ENCODE data around the gene TRIM41. TPM values are rescaled to one million over a fixed set of nuclear protein-coding genes. Genes with fewer than 3 reads are reported as not detected.
A peak's percentile ranks its signal among the peaks of the same experiment; 100 is the strongest.

Gene TRIM41
- total RNA-seq, 1 experiment from 2014 or later = 34.2 TPM

GRCh38 chr5:181198106-181198685 is 24.9 kb upstream of the TRIM41 start:
- H3K4me3 Mint-ChIP-seq = no peak overlapping the region; a peak in 2 of 5 replicates
- Histone ChIP-seq H3K4ac (ENCODE audit: low read depth, low read length) (no peak overlapping the region), H3K79me1 (ENCODE audit: insufficient read depth, low read depth, low read length, poor library complexity, severe bottlenecking) (no peaks in the 10 kb centered on the region), H4K91ac (ENCODE audit: insufficient read length, low read depth, low read length) (no peak overlapping the region), H4K8ac (replicated peaks; ENCODE audit: insufficient read length, low read depth, low read length) (no peak overlapping the region), H2BK12ac (ENCODE audit: insufficient read length, low read depth, low read length) (no peak overlapping the region), H2BK20ac (ENCODE audit: low read depth, low read length, poor library complexity, severe bottlenecking) (no peak overlapping the region), H3K14ac (ENCODE audit: insufficient read depth, low read length) (no peak overlapping the region), H2BK15ac (ENCODE audit: low read depth, low read length) (no peak overlapping the region), H2BK5ac (ENCODE audit: insufficient read length, low read length) (no peak overlapping the region), H2BK120ac (ENCODE audit: low read depth, low read length, poor library complexity, severe bottlenecking) (no peak overlapping the region), H4K5ac (ENCODE audit: insufficient read length, low read depth, low read length) (no peak overlapping the region), H3K23me2 (ENCODE audit: insufficient read length, low read depth, low read length, poor library complexity, severe bottlenecking) (no peaks in the 10 kb centered on the region), H3K9me3 (ENCODE audit: control insufficient read depth, low read depth, low read length) (no peaks in the 10 kb centered on the region), H3K56ac (ENCODE audit: insufficient read length, low read depth, low read length) (no peak overlapping the region), H4K20me1 (ENCODE audit: control insufficient read depth, insufficient read depth, insufficient read length) (no peaks in the 10 kb centered on the region), H3K18ac (ENCODE audit: insufficient read length, low read depth, low read length) (no peak overlapping the region), H3K79me2 (ENCODE audit: insufficient read depth, low read length) (no peaks in the 10 kb centered on the region), H2AFZ (ENCODE audit: low read length) (no peak overlapping the region), H3K4me2 (ENCODE audit: insufficient read depth, insufficient read length, low read length) (no peak overlapping the region), H2AK5ac (ENCODE audit: insufficient read length, low read length) (no peak overlapping the region), H3K9ac (ENCODE audit: extremely low read depth, insufficient read length, low read length) (no peak overlapping the region), H3K4me1 (ENCODE audit: insufficient read depth, low read length) (peaks cover 10% of the 10 kb centered on the region; the same call in 1 of the 2 replicates), H3T11ph (ENCODE audit: low read length) (no peak overlapping the region), H3K27me3 (ENCODE audit: insufficient read depth, low read length) (peaks cover under 1% of the 10 kb centered on the region; the same call in 1 of the 2 replicates), H3K27ac (ENCODE audit: insufficient read length, low read depth, low read length) (no peak overlapping the region), H3K23ac (ENCODE audit: insufficient read length, low read depth, low read length) (no peak overlapping the region)
- H3K9me3 Mint-ChIP-seq = no peaks in the 10 kb centered on the region; a peak in 1 of 5 replicates
- no peak for DNase-seq
- no peak for TF ChIP-seq CTCF (conservative IDR thresholded peaks at IDR 0.05)
- peak overlapping the region in 1 of 3 experiments; percentile 65; a peak in 1 of 7 replicates for H3K27ac Mint-ChIP-seq
- H3K27me3 Mint-ChIP-seq (ENCODE audit: low read depth) = peaks cover 83% of the 10 kb centered on the region
- H3K4me1 Mint-ChIP-seq = peaks cover 42% of the 10 kb centered on the region in 2 experiments
- WGBS (ENCODE audit: extremely low coverage, insufficient read length, low lambda C conversion rate) = no CpG with 5 or more reads among the region's 12 CpGs
- H3K36me3 Mint-ChIP-seq (ENCODE audit: insufficient read depth in 1 of 3, low read depth in 3 of 3) = no peaks in the 10 kb centered on the region; a peak in 1 of 7 replicates

Data from H9 (cell line).